ENCODE measurements around the gene RASA3. TPM values are rescaled to one million over a fixed set of nuclear protein-coding genes. Genes with fewer than 3 reads are reported as not detected.

Gene RASA3
- total and polyA plus RNA-seq, 2 of the 4 experiments (the other 2 are of a cell fraction): 21.0 to 31.4 TPM

DNA sequence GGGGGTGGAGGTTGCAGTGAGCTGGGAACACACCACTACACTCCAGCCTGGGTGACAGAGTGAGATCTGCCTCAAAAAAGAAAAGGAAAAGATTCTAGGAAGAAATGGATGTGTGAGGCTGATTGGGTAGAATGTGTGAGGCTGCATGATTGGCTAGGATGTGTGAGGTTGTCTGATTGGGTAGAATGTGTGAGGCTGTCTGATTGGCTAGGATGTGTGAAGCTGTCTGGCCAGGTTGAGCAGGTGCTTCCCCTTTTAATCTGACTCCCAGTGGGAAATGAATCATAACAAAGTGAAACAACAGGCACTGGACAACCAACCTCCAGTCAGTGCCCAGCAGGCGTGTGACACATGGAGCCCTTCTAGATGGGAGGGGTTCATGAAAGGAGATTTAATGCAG lies 173.2 kb downstream of the RASA3 start:
- POLR2A ChIA-PET (ENCODE audit: unreplicated experiment): no interaction called here
- H3K36me3 ChIP-seq (ENCODE audit: control insufficient read depth, insufficient read depth, low read length): peaks cover 31% of the 10 kb centered on the region
- TF ChIP-seq FOS (IDR thresholded peaks at IDR 0.05; ENCODE audit: low read depth, low read length) (no peak), RCOR1 (IDR thresholded peaks at IDR 0.05; ENCODE audit: insufficient replicate concordance, low read length) (no peak), MXI1 (IDR thresholded peaks at IDR 0.05; ENCODE audit: borderline replicate concordance, low read depth, low read length) (no peak), RAD21 (IDR thresholded peaks at IDR 0.05; ENCODE audit: low read length) (no peak), NFE2L2 (IDR thresholded peaks at IDR 0.05; ENCODE audit: low read depth, low read length) (no peak), RFX5 (IDR thresholded peaks at IDR 0.05; ENCODE audit: low read depth, low read length) (no peak)
- TF ChIP-seq, protein P1, sequence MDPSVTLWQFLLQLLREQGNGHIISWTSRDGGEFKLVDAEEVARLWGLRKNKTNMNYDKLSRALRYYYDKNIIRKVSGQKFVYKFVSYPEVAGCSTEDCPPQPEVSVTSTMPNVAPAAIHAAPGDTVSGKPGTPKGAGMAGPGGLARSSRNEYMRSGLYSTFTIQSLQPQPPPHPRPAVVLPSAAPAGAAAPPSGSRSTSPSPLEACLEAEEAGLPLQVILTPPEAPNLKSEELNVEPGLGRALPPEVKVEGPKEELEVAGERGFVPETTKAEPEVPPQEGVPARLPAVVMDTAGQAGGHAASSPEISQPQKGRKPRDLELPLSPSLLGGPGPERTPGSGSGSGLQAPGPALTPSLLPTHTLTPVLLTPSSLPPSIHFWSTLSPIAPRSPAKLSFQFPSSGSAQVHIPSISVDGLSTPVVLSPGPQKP (IDR thresholded peaks at IDR 0.05; ENCODE audit: borderline replicate concordance, low read depth, low read length): no peak
- TF ChIP-seq, protein P2, sequence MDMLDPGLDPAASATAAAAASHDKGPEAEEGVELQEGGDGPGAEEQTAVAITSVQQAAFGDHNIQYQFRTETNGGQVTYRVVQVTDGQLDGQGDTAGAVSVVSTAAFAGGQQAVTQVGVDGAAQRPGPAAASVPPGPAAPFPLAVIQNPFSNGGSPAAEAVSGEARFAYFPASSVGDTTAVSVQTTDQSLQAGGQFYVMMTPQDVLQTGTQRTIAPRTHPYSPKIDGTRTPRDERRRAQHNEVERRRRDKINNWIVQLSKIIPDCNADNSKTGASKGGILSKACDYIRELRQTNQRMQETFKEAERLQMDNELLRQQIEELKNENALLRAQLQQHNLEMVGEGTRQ (IDR thresholded peaks at IDR 0.05; ENCODE audit: low read depth, low read length): no peak
- H2BK15ac ChIP-seq (ENCODE audit: low read depth, low read length): no peak overlapping the region
- dilution Hi-C loops (cut with HindIII; ENCODE audit: low sequenced_read_pairs, unreplicated experiment) (no loop called here), in situ Hi-C loops (cut with MboI; ENCODE audit: low sequenced_read_pairs) (no loop called here), intact Hi-C loops (cut with micrococcal nuclease) (no loop called here)
- CTCF ChIA-PET: no interaction called here
- H3K27me3 ChIP-seq (ENCODE audit: control insufficient read depth, insufficient read depth, low read length): no peaks in the 10 kb centered on the region
- no peak overlapping the region for H3K4ac ChIP-seq (ENCODE audit: low read depth, low read length)
- H2AFZ ChIP-seq (replicated peaks; ENCODE audit: low read length, poor library complexity): no peak overlapping the region
- no peak overlapping the region for H3K4me2 ChIP-seq (ENCODE audit: low read depth, low read length)
- H4K20me1 ChIP-seq (ENCODE audit: insufficient read depth, low read length): peaks cover 8% of the 10 kb centered on the region; the same call in 1 of the 2 replicates
- H3K23ac ChIP-seq (ENCODE audit: low read depth, low read length): no peak overlapping the region
- H2BK20ac ChIP-seq (ENCODE audit: low read depth, low read length): no peak overlapping the region
- peaks cover 0 to 5% of the 10 kb centered on the region in 2 experiments; a peak in 2 of 4 replicates for H3K79me1 ChIP-seq (ENCODE audit: low read depth in 1 of 2, low read length in 2 of 2)
- H2BK120ac ChIP-seq (ENCODE audit: low read depth, low read length): no peak overlapping the region
- no peak overlapping the region for H3K56ac ChIP-seq (ENCODE audit: extremely low read depth, insufficient read depth, low read length)
- peaks cover 20% of the 10 kb centered on the region for H3K9me3 ChIP-seq (ENCODE audit: control insufficient read depth, insufficient read depth, low read length)
- no peak overlapping the region for H3K18ac ChIP-seq (ENCODE audit: low read depth, low read length)
- peaks cover 2% of the 10 kb centered on the region; the same call in 1 of the 2 replicates for H3K4me1 ChIP-seq (ENCODE audit: control insufficient read depth, insufficient read depth, low read length)
- H2BK5ac ChIP-seq (ENCODE audit: low read depth, low read length, poor library complexity, severe bottlenecking): no peak overlapping the region
- no peak overlapping the region for H4K8ac ChIP-seq (ENCODE audit: low read depth in 2 of 2, low read length in 2 of 2)
- H2AK9ac ChIP-seq (replicated peaks; ENCODE audit: low read depth, low read length, poor library complexity): peak overlapping the region; percentile 58
- no peak overlapping the region for H2AK5ac ChIP-seq (ENCODE audit: low read depth, low read length)
- WGBS, 2 experiments (ENCODE audit: extremely low coverage in 2 of 2, insufficient read length in 1 of 2): no CpG with 5 or more reads among the region's 1 CpG
- ATAC-seq (ENCODE audit: low read depth): no peak
- no peak overlapping the region for H3K9ac ChIP-seq (ENCODE audit: low read depth, low read length)
- no TSS peak for BruUV-seq (replicated peaks)
- H3K9me1 ChIP-seq (ENCODE audit: insufficient read depth, low read length): no peaks in the 10 kb centered on the region
- H3K14ac ChIP-seq (replicated peaks; ENCODE audit: low read depth, low read length): no peak overlapping the region
- H4K5ac ChIP-seq (ENCODE audit: low read depth, low read length): no peak overlapping the region
- no peak overlapping the region for H3K27ac ChIP-seq (ENCODE audit: insufficient read depth, low read length)
- no peak overlapping the region for H3K4me3 ChIP-seq (ENCODE audit: insufficient read depth, low read depth, low read length)
- no peak overlapping the region for H4K91ac ChIP-seq (ENCODE audit: insufficient read depth, low read depth, low read length)
- DNase-seq: no peak

Data from IMR-90 (cell line).